Renal cortex interstitium (tissue), 11 donors: ENCODE results near the gene ZNF532. TPM values are rescaled to one million over a fixed set of nuclear protein-coding genes. Genes with fewer than 3 reads are reported as not detected.

Experiments
- DNase-seq, 11 donors: peaks; one replicate each; pipeline ENCODE4 v3.0.0-alpha.2; 2013; ENCODE audit warnings: low read depth in 9 of 11, low spot score in 4 of 11; ENCODE audit errors: extremely low read depth in 1 of 11
- polyA plus RNA-seq, 3 donors: library from polyadenylated mRNA; unstranded; fragments of 120-200 nt; gene quantifications; one replicate each; pipeline ENCODE4 v1.2.1, GENCODE V29; 2013; ENCODE audit not compliant: insufficient read length in 3 of 3

Gene ZNF532
- polyA plus RNA-seq, 3 donors: 96.6 to 107 (median 101) TPM

DNA sequence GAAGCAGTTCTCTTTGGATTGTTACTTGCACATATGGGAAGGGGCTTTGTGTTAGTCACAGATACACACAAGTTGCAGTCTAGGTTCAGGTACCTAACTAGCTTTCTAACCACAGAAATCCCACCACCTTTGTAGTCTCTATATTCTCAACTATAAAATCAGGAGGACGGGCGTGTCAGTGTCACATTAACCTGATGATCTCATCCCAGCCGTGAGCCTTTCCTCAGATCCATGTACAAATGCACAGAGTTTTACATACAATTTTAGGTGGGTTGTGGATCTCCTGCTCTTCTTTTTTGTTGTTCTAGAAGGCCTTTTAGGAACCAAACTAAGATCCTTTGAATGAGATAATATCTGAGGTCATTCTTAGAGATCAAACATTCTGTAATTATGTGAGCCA, 94.0 kb downstream of the ZNF532 start:
- DNase-seq: no peak

DNA sequence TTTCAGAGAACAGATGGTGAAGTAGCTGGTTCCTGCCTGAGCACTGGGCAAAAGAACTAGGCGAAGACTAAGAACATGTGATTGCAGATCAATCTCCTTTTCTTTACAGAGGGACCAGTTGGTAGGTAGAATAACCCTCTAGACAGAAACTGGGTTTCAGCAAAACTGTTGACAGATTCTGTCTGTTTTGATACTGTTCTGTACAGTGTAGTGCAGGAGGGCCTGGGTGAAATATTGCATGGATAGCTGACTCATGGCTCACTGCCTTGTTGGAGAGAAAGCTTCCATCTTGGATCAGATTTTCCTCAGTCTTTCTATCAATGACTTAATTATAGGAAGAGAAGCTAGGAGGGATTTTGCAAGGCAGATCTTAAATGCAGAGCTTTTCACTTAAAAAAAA, 95.8 kb downstream of the ZNF532 start:
- no peak for DNase-seq

DNA sequence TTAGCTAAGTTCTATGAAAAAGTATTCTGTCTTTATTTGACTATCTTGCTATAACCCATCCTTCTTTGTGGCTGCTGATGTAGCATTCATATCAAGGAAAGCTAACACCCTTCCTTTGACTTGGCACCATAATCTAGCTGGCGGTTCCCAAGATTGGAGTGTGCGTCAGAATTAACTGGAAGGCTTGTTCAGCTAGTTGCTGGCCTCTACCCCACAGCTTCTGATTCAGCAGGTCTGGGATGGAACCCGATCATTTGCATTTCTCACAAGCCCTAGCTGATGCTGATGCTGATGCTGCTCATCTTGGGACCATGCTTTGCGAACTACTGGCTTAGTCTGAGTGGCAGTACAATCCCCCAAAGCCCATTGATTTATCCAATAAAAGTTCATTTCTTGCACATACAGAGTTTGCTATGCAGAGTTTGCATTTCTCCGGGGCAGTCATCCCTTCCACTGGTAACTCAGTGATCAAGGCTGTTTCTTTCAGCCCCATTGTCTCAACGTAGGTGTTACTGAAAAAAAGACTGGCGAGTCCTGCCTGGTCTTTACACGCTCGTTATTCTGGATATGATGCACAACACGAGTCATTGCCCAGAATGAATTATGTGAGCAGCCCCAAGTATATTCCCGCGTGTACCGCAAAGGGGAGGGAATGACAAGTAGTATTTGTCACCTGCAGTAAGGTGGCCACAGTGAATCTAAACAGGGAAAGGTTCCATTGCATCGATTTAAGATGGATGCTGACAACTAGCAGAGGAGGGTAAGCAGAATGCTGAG, 96.5 kb downstream of the ZNF532 start:
- DNase-seq: no peak

DNA sequence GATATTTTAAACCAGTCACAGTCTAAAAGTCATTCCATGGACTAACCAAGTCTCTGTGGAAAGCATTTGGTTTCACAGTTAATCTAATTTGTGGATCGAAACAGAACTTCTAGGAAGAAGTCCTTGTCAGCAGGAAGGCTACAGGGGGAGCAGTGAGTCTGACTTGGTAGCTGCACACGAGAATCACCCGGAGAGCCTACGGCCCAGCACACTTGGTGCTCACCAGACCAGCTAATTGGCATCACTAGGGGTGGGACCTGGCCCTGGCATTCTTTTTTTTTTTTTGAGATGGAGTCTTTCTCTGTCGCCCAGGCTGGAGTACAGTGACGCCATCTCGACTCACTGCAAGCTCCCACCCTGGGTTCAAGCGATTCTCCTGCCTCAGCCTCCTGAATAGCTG, 97.7 kb downstream of the ZNF532 start:
- no peak for DNase-seq

DNA sequence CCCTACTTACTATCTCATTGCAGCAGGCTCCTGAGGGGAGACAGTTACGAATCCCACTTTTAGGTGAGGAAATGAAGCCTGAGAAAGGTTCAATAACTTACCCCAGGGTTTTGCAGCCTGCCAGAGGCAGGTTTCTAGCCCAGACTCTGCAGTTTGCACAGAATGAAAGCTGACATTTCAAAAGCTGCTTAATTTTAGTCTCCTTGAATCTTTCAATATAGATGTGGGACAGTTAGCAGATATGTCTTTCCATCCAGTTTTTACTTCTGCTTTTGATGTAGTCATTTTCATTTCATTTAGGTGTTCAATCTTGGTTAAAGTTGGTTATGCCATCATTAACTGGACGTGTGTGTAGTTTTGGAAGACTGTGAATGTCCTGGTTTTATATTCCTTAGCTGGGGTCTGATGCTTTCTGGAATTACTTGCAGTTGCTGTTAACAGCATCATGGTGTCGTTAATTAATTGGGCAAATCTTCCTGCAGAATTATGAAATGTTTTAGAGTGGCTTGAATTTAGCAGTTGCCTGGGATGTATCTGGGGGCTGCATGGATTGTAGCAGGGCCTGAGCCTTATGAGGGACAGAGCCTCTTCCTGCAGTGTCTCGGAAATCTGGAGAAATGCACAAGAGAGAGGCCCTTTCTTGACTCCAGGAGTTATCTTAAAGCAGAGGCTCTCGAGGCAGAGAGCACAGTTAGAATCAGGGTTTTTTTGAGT, 100.8 kb downstream of the ZNF532 start:
- no peak for DNase-seq

DNA sequence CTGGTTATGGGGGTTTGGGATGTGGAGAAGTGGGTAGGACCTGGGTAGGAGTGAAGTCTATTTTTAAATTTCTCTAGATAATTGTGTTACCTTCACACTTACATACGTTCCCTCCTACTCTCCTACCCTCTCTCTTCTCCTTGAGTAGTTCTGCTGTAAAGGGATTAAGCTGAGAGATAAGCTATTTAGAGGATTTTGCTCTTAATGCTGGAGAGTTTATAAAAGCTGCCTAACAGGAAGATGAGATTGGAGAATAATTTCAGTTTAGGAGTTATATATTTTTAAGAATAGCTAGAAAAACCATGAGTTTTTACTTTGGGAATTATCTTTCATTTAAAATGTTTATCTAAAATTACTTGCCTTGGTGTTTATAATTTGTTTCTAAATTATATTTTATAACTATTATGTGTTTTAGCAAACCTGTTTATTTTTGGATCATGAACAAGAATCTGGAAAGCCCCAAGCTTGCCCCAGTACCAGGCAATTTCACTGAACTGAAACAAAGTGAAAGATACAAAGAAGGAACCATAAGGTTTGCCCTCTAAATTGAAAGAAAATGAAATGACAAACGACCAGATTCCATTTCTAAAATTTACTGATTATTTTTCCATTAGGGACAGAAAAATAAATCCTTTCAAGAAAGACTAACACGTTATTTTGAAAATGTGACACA, 101.5 kb downstream of the ZNF532 start:
- no peak for DNase-seq

DNA sequence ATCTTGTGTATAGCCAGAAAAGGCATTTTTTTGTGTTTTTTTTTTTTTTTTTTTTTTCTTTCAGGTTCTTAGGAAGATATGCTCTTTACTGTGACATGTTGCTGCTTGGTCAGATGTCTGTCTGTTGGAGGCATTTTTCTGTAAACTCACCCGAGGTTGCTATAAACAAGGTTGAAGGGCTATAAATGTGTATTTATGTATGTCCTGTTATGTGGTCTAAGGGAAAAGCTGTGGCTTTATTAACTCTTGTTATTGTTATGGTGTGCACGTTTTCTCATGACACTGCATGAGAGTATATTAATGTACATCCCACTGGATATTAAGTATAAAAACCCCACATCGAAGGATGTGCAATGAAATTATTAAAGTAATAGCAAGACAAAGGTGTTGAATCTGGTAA, 102.0 kb downstream of the ZNF532 start:
- peak in 1 of 11 donors; percentile 22 for DNase-seq

DNA sequence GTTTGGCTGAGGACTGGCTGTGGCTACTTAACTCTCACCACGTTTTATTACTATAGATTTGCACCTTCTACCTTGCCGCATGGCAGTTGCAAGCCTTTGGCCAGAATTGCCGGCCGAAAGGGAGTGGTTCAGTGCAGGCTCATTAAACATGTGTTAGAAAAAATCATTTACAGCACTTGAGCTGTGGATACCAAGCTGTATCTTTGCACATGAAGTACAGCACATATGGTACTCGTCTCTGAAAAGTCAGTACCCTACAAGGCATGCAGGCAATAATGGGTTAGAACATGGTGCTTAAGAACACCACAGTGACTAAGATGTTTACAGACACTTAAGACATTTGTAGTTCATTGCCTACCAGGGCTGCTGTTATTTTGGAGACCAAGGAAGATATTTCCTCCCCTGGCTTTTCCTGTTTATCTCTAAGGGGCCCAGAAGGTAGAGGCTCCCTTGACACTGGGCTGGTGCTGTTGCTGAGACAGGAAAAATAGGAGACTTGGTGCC, 103.1 kb downstream of the ZNF532 start:
- DNase-seq: no peak

DNA sequence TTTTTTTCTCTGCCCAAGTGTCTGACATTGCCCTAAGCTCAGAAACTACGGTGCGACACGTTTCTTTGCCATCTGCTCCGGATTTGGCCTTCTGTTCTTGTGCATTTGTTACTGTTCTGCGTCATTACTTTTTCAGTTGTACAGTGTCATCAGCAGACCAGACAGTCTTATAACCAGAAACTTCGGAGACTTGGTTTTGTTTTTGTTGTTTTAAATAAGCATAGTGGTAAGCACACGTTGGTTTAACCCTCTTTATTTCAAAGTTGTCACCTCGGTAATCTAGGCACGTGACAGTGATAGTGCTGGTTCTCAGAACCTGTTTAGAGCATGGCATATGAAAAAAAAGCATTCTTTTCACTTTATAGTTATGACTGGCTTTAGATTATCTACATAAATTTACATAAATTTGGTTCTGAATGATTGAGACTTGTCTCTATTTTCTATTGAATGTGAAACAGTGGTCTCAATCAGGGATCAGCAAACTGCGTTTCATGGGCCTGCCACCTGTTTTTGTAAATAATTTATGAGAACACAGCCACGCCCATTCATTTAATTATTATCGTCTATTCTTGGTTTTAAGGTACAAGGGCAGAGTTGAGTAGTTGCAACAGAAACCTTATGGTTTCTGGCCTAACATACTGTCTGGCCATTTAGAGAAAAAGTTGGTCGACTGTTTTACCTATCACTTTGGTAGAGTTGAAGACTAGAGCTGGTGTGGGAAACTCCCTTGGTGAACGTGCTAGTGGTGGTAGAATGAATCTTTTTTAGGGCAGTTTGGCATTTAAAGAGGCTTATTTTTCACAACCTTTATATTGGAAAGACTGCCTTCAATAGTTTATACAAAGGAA, 106.5 kb downstream of the ZNF532 start:
- DNase-seq: no peak

DNA sequence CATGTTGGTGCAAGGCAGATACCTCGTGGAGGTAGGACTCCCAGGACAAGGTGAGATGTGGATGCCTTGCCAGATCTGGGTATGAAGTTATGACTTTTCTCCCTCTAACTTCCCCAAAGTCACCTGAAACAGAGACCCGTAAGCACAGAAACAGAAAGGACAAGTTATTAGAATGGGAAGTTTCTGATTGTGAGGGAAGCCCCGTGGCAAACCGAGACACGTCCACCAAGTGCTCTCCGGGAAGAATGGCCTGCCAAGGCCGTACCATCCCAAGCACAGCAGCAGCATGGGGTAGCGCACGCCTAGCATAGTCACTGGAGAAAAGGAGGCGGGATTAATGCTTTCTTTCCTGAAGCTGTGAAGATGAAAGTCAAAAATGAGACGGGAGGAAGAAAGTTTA, 110.6 kb downstream of the ZNF532 start:
- no peak for DNase-seq

DNA sequence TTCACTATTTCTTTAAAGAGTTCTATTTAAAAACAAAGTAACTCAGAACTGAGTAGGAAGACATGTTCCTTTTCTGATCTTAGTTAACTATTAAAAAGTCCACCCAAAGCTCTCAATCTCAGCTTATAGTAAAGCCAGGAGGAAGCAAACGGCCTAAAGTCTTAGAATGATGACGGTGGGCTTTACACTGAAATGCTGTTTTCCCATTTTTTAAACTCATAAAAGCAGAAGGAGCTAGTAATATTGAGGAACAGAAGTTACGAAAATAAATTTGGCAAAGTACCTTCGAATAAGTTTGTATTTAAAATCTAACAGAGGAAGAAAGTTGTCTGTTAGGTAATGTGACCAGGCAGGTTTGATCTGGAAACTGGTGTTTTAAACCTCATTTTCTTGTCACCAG, 111.1 kb downstream of the ZNF532 start:
- no peak for DNase-seq

DNA sequence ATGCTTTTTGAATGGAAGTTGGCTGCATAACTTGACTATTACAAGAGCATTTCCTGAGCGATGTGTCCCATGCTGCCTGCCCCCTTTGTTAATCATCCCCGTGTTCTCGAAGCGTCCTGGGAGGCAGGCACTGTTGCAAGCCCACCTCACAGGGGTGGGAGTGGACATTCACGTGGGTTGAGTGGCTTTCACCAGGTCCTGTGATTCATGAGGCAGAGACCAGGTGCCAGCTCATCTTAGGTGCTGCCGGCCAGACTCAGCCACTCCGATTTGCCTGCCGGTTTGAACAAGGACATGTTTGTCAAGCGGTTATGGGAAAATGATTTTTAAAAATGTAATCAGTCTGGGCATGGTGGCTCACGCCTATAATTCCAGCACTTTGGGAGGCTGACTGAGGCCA, 112.5 kb downstream of the ZNF532 start:
- no peak for DNase-seq

DNA sequence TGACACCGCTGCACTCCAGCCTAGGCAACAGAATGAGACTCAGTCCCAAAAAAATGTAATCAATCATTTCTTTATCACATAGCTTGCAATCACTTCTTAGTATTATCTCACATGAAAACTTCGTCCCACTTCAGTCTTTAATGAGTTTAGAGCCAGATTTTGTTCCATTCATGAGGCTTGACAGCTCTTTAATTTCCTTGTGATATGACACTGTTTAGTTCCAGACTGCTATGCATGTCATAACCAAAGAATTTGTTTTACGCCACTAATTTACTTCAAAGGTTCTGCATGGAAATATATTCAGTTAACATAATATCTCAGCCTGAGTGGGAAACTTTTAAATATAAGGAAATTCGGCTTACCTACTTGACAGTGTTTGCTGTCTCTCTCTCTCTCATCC, 113.1 kb downstream of the ZNF532 start:
- no peak for DNase-seq

DNA sequence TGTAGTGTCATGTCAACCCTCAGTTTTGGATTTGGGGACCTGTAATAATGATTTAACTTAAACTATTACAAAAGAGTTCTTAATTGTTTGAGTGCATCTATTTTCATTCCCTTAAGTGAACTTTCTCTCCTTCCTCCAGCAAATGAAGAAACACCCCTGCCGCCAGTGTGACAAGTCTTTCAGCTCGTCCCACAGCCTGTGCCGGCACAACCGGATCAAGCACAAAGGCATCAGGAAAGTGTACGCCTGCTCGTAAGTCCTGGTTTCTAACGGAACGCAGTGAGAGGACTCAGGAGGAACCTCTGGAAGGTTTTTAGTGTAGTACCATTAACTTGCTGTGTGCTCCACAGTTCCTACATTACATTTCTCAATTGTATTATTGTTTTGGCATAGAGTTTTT, 114.2 kb downstream of the ZNF532 start:
- no peak for DNase-seq

DNA sequence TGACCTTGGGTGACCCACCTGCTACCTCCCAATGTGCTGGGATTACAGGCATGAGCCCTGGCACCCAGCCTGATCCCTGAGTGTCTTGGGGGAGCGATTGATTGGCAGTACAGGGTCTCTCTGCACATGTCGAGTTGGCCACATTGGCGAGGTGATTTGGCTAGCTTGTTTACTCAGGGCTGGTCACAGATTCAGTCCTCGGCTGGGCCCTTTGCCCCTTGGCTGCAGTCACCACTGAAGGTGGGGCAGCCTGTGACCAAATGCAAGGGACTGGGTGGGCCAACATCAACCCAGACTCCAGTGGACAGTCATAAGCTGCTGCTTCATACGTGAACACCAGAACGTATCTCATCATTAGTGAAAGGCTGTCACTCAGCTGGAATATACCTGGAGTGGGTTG, 114.9 kb downstream of the ZNF532 start:
- DNase-seq: no peak

DNA sequence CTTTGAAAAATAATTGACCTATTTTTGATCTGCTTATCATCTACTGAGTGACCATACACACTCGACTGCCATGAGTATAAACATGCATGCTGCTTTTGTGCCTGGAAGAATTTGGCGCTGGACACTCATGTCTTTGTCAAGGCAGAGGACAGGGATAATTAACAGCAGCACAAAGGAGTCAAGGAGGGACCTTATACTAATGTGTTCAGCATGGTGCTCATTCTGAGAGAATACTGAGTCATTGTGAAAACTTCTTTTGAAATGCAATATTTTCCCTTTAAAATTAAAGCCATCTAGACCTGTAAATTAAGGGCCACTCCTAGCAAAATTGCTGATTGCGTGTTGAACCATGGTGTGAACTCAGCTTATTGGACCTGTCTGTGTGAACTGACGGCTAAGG, 116.3 kb downstream of the ZNF532 start:
- no peak for DNase-seq

DNA sequence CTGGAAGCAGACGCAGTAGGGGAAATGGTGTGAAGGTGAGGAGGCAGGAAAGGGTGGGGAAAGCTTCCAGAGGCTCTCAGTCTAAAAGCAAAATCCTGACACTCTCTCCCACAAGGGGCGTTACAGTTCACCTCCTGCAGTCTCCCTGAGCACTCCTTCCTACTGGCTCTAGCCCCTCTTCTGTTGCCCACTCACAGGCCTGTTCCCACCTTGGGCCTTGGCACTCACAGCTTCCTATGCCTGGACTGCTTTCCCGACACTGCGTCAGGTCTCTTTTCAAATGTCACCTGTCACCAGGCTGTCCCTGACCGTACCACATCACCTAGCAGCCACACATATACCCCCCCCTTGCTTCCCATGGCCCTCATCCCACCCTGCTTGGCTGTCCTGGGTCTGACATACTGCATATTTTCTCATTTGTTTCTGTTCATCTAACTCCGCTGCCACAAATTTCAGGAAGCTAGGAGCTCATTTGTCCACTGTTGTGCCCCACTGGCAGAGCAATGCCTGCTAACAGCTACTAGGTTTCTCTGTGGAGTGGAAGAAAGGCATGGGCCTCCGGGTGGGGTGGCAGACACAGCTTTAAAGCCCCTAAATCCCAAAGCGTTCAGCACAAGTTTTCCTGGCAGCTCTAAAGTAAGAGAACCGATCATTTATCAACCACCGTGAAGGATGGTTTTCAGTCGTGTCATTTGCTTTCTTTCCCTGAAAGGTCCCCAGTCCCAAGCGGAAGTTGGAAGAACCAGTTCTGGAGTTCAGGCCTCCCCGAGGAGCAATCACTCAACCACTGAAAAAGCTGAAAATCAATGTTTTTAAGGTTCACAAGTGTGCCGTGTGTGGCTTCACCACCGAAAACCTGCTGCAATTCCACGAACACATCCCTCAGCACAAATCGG, 118.8 kb downstream of the ZNF532 start:
- no peak for DNase-seq

DNA sequence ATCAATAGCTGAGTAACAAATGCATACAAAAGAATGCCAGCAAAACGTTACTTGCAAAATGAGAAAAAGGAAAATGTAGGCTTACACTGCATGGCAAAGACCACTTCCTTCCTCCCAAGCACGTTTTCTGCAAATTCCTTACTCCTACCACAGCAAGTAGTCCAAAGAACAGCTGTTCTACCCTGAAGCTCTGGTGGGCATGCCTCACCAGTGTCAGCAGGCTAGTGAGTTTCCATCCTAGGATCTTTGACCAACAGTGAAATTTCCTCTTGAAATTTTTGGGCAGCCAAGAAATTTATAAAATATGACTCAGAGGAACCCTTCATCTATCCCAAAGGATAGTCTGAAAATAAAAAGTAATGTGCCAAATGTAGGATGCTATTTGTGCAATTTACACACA, 123.9 kb downstream of the ZNF532 start:
- no peak for DNase-seq
